Central memory CD8-positive, alpha-beta T cell (primary cell): ENCODE results near the gene ZNF428.
"Not testable (repeated sequence)": the region's sequence is repeated elsewhere in the genome, so short reads cannot be mapped to it uniquely, and the experiment has no call there.

Experiments
- ATAC-seq: fragments of 150-1000 bp; cut with Tn5 transposase; replicated peaks from 2 replicates; pipeline ENCODE4 v1.10.0; 2022; ENCODE audit warnings: mild to moderate bottlenecking, moderate FRiP score, moderate number of reproducible peaks; ENCODE audit not compliant: poor library complexity, severe bottlenecking; ENCODE audit errors: extremely low read depth
- DNase-seq, 2 donors: peaks; one replicate each; pipeline ENCODE4 v3.0.0; 2021; ENCODE audit warnings: low spot score in 2 of 2
- H3K27ac Mint-ChIP-seq: one replicate; pipeline ENCODE4 v1.8.0; 2022; ENCODE audit warnings: low read depth, mild to moderate bottlenecking, moderate library complexity, mixed read lengths
- H3K27me3 Mint-ChIP-seq: one replicate; pipeline ENCODE4 v1.8.0; 2022; ENCODE audit warnings: mixed read lengths
- H3K36me3 Mint-ChIP-seq: one replicate; pipeline ENCODE4 v1.8.0; 2022; ENCODE audit warnings: mild to moderate bottlenecking, moderate library complexity, mixed read lengths; ENCODE audit not compliant: insufficient read depth
- H3K4me1 Mint-ChIP-seq: one replicate; pipeline ENCODE4 v1.8.0; 2022; ENCODE audit warnings: mixed read lengths
- H3K4me3 Mint-ChIP-seq: one replicate; pipeline ENCODE4 v1.8.0; 2022; ENCODE audit warnings: mild to moderate bottlenecking, moderate library complexity, mixed read lengths
- H3K9me3 Mint-ChIP-seq: one replicate; pipeline ENCODE4 v1.8.0; 2022; ENCODE audit warnings: mixed read lengths

ZNF428 gene

GRCh38 chr19:43592800-43593350, 26.6 kb downstream of the ZNF428 start:
- no peak for DNase-seq
- Mint-ChIP-seq H3K9me3 (no peaks in the 10 kb centered on the region), H3K4me3 (peak overlapping the region; percentile 94), H3K36me3 (peaks cover 33% of the 10 kb centered on the region), H3K4me1 (peaks cover 58% of the 10 kb centered on the region), H3K27me3 (no peaks in the 10 kb centered on the region), H3K27ac (no peak overlapping the region)
- no peak for ATAC-seq

- DNase-seq (no peak), ATAC-seq (no peak)
- H3K27ac Mint-ChIP-seq: no peak overlapping the region
- peaks cover 33% of the 10 kb centered on the region for H3K36me3 Mint-ChIP-seq
- H3K9me3 Mint-ChIP-seq: no peaks in the 10 kb centered on the region
- H3K4me1 Mint-ChIP-seq: peaks cover 50% of the 10 kb centered on the region
- no peak overlapping the region for H3K4me3 Mint-ChIP-seq
- H3K27me3 Mint-ChIP-seq: no peaks in the 10 kb centered on the region
These were observed 27.3 kb downstream of the ZNF428 start for GRCh38 chr19:43591904-43592772.

GRCh38 chr19:43589678-43590077, 29.8 kb downstream of the ZNF428 start:
- DNase-seq: no peak
- Mint-ChIP-seq H3K36me3 (peaks cover 14% of the 10 kb centered on the region), H3K27ac (peak overlapping the region; percentile 54), H3K27me3 (no peaks in the 10 kb centered on the region), H3K9me3 (no peaks in the 10 kb centered on the region), H3K4me3 (no peak overlapping the region), H3K4me1 (peaks cover 35% of the 10 kb centered on the region)
- no peak for ATAC-seq

GRCh38 chr19:43589277-43589676, 30.2 kb downstream of the ZNF428 start:
- Mint-ChIP-seq H3K4me1 (peaks cover 35% of the 10 kb centered on the region), H3K27me3 (no peaks in the 10 kb centered on the region), H3K4me3 (no peak overlapping the region), H3K27ac (peak overlapping the region; percentile 54), H3K9me3 (no peaks in the 10 kb centered on the region), H3K36me3 (peaks cover 13% of the 10 kb centered on the region)
- no peak for DNase-seq
- ATAC-seq: no peak

GRCh38 chr19:43587029-43587428, 32.4 kb downstream of the ZNF428 start:
- H3K4me1 Mint-ChIP-seq: peaks cover 21% of the 10 kb centered on the region
- not testable (repeated sequence) for H3K4me3 Mint-ChIP-seq, DNase-seq, H3K36me3 Mint-ChIP-seq, H3K27ac Mint-ChIP-seq, H3K9me3 Mint-ChIP-seq, ATAC-seq, H3K27me3 Mint-ChIP-seq

- Mint-ChIP-seq H3K27ac (no peak overlapping the region), H3K4me1 (peaks cover 21% of the 10 kb centered on the region), H3K9me3 (no peaks in the 10 kb centered on the region), H3K36me3 (peaks cover 7% of the 10 kb centered on the region), H3K27me3 (no peaks in the 10 kb centered on the region), H3K4me3 (no peak overlapping the region)
- ATAC-seq: no peak
- DNase-seq: no peak
These were observed 33.1 kb downstream of the ZNF428 start for GRCh38 chr19:43586346-43586745.

GRCh38 chr19:43584484-43584883, 34.9 kb downstream of the ZNF428 start:
- H3K27me3 Mint-ChIP-seq: no peaks in the 10 kb centered on the region
- ATAC-seq: no peak
- peaks cover 4% of the 10 kb centered on the region for H3K36me3 Mint-ChIP-seq
- no peak overlapping the region for H3K4me3 Mint-ChIP-seq
- H3K4me1 Mint-ChIP-seq: peaks cover 16% of the 10 kb centered on the region
- no peaks in the 10 kb centered on the region for H3K9me3 Mint-ChIP-seq
- H3K27ac Mint-ChIP-seq: peak overlapping the region; percentile 25
- DNase-seq: no peak

GRCh38 chr19:43582495-43582894, 36.9 kb downstream of the ZNF428 start:
- DNase-seq: no peak
- H3K9me3 Mint-ChIP-seq: no peaks in the 10 kb centered on the region
- no peak overlapping the region for H3K4me3 Mint-ChIP-seq
- H3K27me3 Mint-ChIP-seq: no peaks in the 10 kb centered on the region
- H3K36me3 Mint-ChIP-seq: peaks cover 2% of the 10 kb centered on the region
- H3K4me1 Mint-ChIP-seq: peaks cover 14% of the 10 kb centered on the region
- ATAC-seq: no peak
- H3K27ac Mint-ChIP-seq: no peak overlapping the region

GRCh38 chr19:43581467-43581866, 38.0 kb downstream of the ZNF428 start:
- no peaks in the 10 kb centered on the region for H3K27me3 Mint-ChIP-seq
- no peak for DNase-seq
- H3K4me1 Mint-ChIP-seq: peaks cover 17% of the 10 kb centered on the region
- no peak overlapping the region for H3K4me3 Mint-ChIP-seq
- H3K27ac Mint-ChIP-seq: no peak overlapping the region
- peaks cover 2% of the 10 kb centered on the region for H3K36me3 Mint-ChIP-seq
- no peak for ATAC-seq
- H3K9me3 Mint-ChIP-seq: no peaks in the 10 kb centered on the region

GRCh38 chr19:43578787-43579186, 40.6 kb downstream of the ZNF428 start:
- Mint-ChIP-seq H3K27ac (no peak overlapping the region), H3K36me3 (peaks cover 7% of the 10 kb centered on the region), H3K4me1 (peaks cover 21% of the 10 kb centered on the region), H3K27me3 (no peaks in the 10 kb centered on the region), H3K4me3 (peak overlapping the region; percentile 0), H3K9me3 (no peaks in the 10 kb centered on the region)
- no peak for ATAC-seq
- no peak for DNase-seq

GRCh38 chr19:43575955-43576878, 43.2 kb downstream of the ZNF428 start:
- H3K27ac Mint-ChIP-seq: peak overlapping the region; percentile 96
- no peaks in the 10 kb centered on the region for H3K27me3 Mint-ChIP-seq
- DNase-seq (no peak), ATAC-seq (no peak)
- H3K4me1 Mint-ChIP-seq: peaks cover 32% of the 10 kb centered on the region
- H3K4me3 Mint-ChIP-seq: peak overlapping the region; percentile 97
- H3K36me3 Mint-ChIP-seq: peaks cover 12% of the 10 kb centered on the region
- no peaks in the 10 kb centered on the region for H3K9me3 Mint-ChIP-seq

GRCh38 chr19:43575156-43575950, 44.1 kb downstream of the ZNF428 start, which contains the start of the genes PINLYP and XRCC1:
TSS of gene PINLYP (plus strand) at chr19:43575801. CDS start at chr19:43577192, 1,391 bp downstream.
TSS of gene XRCC1 (minus strand) at chr19:43575527. CDS start at chr19:43575458, 69 bp downstream.
- Mint-ChIP-seq H3K9me3 (no peaks in the 10 kb centered on the region), H3K27ac (peak within 1 kb of the TSS; percentile 96), H3K4me3 (peak within 1 kb of the TSS; percentile 97), H3K4me1 (peaks cover 37% of the 10 kb centered on the region), H3K36me3 (peaks cover 12% of the 10 kb centered on the region), H3K27me3 (no peaks in the 10 kb centered on the region)
- peak; percentile 100 for ATAC-seq
- peak; percentile 86 to 95 for DNase-seq
